Measurements from ENCODE around the gene TTC28. TPM values are rescaled to one million over a fixed set of nuclear protein-coding genes. Genes with fewer than 3 reads are reported as not detected.
"Not testable (repeated sequence)": the region's sequence is repeated elsewhere in the genome, so short reads cannot be mapped to it uniquely, and the experiment has no call there.

Gene TTC28
- total RNA-seq, 5 donors from 2014 or later (not counting 1 experiment from before 2014, with no cell fraction given) = 2.3 to 7.8 (median 3.0) TPM

DNA sequence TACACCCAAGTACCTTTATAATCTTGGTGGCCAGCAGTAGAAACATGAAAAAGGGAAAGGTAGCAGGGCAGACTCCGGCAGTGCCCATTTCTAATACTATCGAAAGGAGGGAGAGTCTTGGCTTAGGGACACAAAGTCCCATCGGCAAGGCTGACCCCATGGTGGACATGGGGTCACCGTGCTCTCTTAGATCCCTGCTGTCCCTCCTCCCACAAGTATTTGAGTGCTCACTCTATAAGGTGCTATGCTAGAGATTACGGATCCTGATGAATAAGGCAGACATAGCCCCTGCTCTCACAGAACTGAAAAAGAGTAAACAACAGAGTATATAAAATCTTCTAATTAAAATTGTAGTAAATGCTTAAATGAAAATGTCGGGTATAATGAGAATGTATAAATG lies 588.2 kb downstream of the TTC28 start:
- Mint-ChIP-seq H3K4me1 (no peaks in the 10 kb centered on the region), H3K27ac (no peak overlapping the region), H3K36me3 (no peaks in the 10 kb centered on the region), H3K4me3 (no peak overlapping the region), H3K9me3 (no peaks in the 10 kb centered on the region), H3K27me3 (no peaks in the 10 kb centered on the region)
- no peak overlapping the region for H3K4me3 ChIP-seq (ENCODE audit: control insufficient read depth in 1 of 2, extremely low read depth in 1 of 2, low read length in 1 of 2)
- ATAC-seq (replicated peaks in 1 of 4) (no peak), DNase-seq (no peak)
- ChIA-PET POLR2A (no interaction called here), CTCF (no interaction called here)
- WGBS (ENCODE audit: insufficient coverage) = 100% methylated on average over 2 of the region's 6 CpGs
- no peak overlapping the region for H3K27ac ChIP-seq (ENCODE audit: low read length)
- no peaks in the 10 kb centered on the region for H3K9me3 ChIP-seq
- no peaks in the 10 kb centered on the region for H3K27me3 ChIP-seq (replicated peaks in 1 of 2; ENCODE audit: control insufficient read depth in 2 of 2, extremely low read depth in 1 of 2, insufficient read depth in 2 of 2, low read length in 1 of 2)
- no peaks in the 10 kb centered on the region for H3K4me1 ChIP-seq (ENCODE audit: control insufficient read depth in 1 of 2, extremely low read depth in 1 of 2, insufficient read depth in 2 of 2, low read length in 2 of 2)
- H3K36me3 ChIP-seq (ENCODE audit: control insufficient read depth in 2 of 2, extremely low read depth in 1 of 2, insufficient read depth in 1 of 2, low read length in 1 of 2) = no peaks in the 10 kb centered on the region

DNA sequence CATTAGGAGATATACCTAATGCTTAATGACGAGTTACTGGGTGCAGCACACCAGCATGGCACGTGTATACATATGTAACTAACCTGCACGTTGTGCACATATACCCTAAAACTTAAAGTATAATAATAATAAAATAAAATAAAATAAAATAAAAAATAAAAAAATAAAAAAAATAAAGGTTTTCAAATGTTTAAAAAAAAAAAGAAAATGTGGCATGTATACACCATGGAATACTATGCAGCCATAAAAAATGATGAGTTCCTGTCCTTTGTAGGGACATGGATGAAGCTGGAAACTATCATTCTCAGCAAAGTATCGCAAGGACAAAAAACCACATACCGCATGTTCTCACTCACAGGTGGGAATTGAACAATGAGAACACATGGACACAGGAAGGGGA lies 590.1 kb downstream of the TTC28 start:
- CTCF ChIA-PET; H3K4me1 Mint-ChIP-seq; H3K4me3 ChIP-seq (ENCODE audit: control insufficient read depth in 1 of 2, extremely low read depth in 1 of 2, low read length in 1 of 2); H3K27ac Mint-ChIP-seq; H3K9me3 Mint-ChIP-seq; H3K27me3 ChIP-seq (replicated peaks in 1 of 2; ENCODE audit: control insufficient read depth in 2 of 2, extremely low read depth in 1 of 2, insufficient read depth in 2 of 2, low read length in 1 of 2); H3K36me3 ChIP-seq (ENCODE audit: control insufficient read depth in 2 of 2, extremely low read depth in 1 of 2, insufficient read depth in 1 of 2, low read length in 1 of 2); H3K27me3 Mint-ChIP-seq; H3K9me3 ChIP-seq; H3K4me3 Mint-ChIP-seq; ATAC-seq (replicated peaks in 1 of 4); H3K4me1 ChIP-seq (ENCODE audit: control insufficient read depth in 1 of 2, extremely low read depth in 1 of 2, insufficient read depth in 2 of 2, low read length in 2 of 2); H3K27ac ChIP-seq (ENCODE audit: low read length); POLR2A ChIA-PET; DNase-seq; H3K36me3 Mint-ChIP-seq: not testable (repeated sequence)
- no CpG with 5 or more reads among the region's 5 CpGs for WGBS (ENCODE audit: insufficient coverage)

DNA sequence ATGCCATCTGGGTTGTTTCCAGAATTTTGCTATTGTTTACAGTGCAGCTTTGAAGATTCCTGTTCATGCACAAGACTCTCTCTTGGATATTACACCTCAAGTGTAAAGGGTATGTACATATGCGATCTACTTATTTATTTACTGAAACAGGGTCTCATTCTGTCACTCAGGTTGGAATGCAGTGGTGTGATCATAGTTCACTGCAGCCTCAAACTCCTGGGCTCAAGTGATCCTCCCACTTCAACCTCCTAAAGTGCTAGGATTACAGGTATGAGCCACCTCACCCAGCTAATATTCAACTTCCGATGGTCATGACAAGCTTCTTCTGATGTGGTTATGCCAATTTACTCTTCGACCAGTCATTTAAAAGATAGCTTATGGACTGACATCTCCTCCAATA lies 602.5 kb downstream of the TTC28 start:
- Mint-ChIP-seq H3K27me3 (peaks cover 0 to 2% of the 10 kb centered on the region in 2 donors), H3K36me3 (no peaks in the 10 kb centered on the region), H3K9me3 (no peaks in the 10 kb centered on the region), H3K4me3 (no peak overlapping the region), H3K4me1 (no peaks in the 10 kb centered on the region), H3K27ac (no peak overlapping the region)
- no peaks in the 10 kb centered on the region for H3K36me3 ChIP-seq (ENCODE audit: control insufficient read depth in 2 of 2, extremely low read depth in 1 of 2, insufficient read depth in 1 of 2, low read length in 1 of 2)
- no peak overlapping the region for H3K27ac ChIP-seq (ENCODE audit: low read length)
- ATAC-seq (replicated peaks in 1 of 4) = no peak
- H3K4me3 ChIP-seq (ENCODE audit: control insufficient read depth in 1 of 2, extremely low read depth in 1 of 2, low read length in 1 of 2) = no peak overlapping the region
- H3K4me1 ChIP-seq (ENCODE audit: control insufficient read depth in 1 of 2, extremely low read depth in 1 of 2, insufficient read depth in 2 of 2, low read length in 2 of 2) = no peaks in the 10 kb centered on the region
- no peak for DNase-seq
- H3K9me3 ChIP-seq = no peaks in the 10 kb centered on the region
- peaks cover 0 to 4% of the 10 kb centered on the region in 2 experiments for H3K27me3 ChIP-seq (replicated peaks in 1 of 2; ENCODE audit: control insufficient read depth in 2 of 2, extremely low read depth in 1 of 2, insufficient read depth in 2 of 2, low read length in 1 of 2)
- CTCF ChIA-PET = no interaction called here
- POLR2A ChIA-PET = no interaction called here
- no CpG with 5 or more reads among the region's 3 CpGs for WGBS (ENCODE audit: insufficient coverage)

- 78% methylated on average over 3 of the region's 6 CpGs for WGBS (ENCODE audit: insufficient coverage)
- Mint-ChIP-seq H3K9me3 (no peaks in the 10 kb centered on the region), H3K36me3 (no peaks in the 10 kb centered on the region), H3K4me1 (no peaks in the 10 kb centered on the region), H3K27me3 (no peaks in the 10 kb centered on the region), H3K4me3 (no peak overlapping the region), H3K27ac (no peak overlapping the region)
- no peak overlapping the region for H3K27ac ChIP-seq (ENCODE audit: low read length)
- peaks cover 0 to 4% of the 10 kb centered on the region in 2 experiments for H3K27me3 ChIP-seq (replicated peaks in 1 of 2; ENCODE audit: control insufficient read depth in 2 of 2, extremely low read depth in 1 of 2, insufficient read depth in 2 of 2, low read length in 1 of 2)
- ATAC-seq (replicated peaks in 1 of 4) (no peak), DNase-seq (no peak)
- no peaks in the 10 kb centered on the region for H3K4me1 ChIP-seq (ENCODE audit: control insufficient read depth in 1 of 2, extremely low read depth in 1 of 2, insufficient read depth in 2 of 2, low read length in 2 of 2)
- ChIA-PET CTCF (no interaction called here), POLR2A (interaction anchor here in 1 of 2 donors (0.5 kb wide), 1 partner anchor 168 kb away, joined by 3 read pairs; no protein-coding TSS in a partner anchor)
- H3K9me3 ChIP-seq = no peaks in the 10 kb centered on the region
- H3K36me3 ChIP-seq (ENCODE audit: control insufficient read depth in 2 of 2, extremely low read depth in 1 of 2, insufficient read depth in 1 of 2, low read length in 1 of 2) = no peaks in the 10 kb centered on the region
- no peak overlapping the region for H3K4me3 ChIP-seq (ENCODE audit: control insufficient read depth in 1 of 2, extremely low read depth in 1 of 2, low read length in 1 of 2)
These were observed 604.2 kb downstream of the TTC28 start for GRCh38 chr22:28075358-28075981.

DNA sequence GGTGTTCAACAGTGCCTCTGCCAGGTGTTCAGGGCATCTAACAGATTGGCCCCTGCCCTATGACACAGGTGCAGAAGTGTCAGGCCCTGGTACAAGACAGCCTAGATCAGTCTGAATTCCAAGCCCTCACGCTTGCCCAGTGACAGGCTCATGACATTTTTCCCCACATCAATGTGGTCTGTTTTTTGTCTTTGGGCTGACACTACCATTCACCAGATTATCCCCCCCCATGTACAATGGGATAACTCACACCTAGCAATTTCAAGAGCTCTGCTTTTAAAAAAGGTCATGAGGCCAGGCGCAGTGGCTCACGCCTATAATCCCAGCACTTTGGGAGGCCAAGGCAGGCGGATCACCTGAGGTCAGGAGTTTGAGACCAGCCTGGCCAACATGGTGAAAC lies 605.1 kb downstream of the TTC28 start:
- no peaks in the 10 kb centered on the region for H3K9me3 ChIP-seq
- H3K27ac ChIP-seq (ENCODE audit: low read length) = no peak overlapping the region
- Mint-ChIP-seq H3K9me3 (no peaks in the 10 kb centered on the region), H3K27ac (no peak overlapping the region), H3K4me1 (no peaks in the 10 kb centered on the region), H3K27me3 (peaks cover 0 to 1% of the 10 kb centered on the region in 2 donors), H3K4me3 (no peak overlapping the region), H3K36me3 (no peaks in the 10 kb centered on the region)
- H3K4me3 ChIP-seq (ENCODE audit: control insufficient read depth in 1 of 2, extremely low read depth in 1 of 2, low read length in 1 of 2) = no peak overlapping the region
- H3K27me3 ChIP-seq (replicated peaks in 1 of 2; ENCODE audit: control insufficient read depth in 2 of 2, extremely low read depth in 1 of 2, insufficient read depth in 2 of 2, low read length in 1 of 2) = peaks cover 0 to 4% of the 10 kb centered on the region in 2 experiments
- no peaks in the 10 kb centered on the region for H3K36me3 ChIP-seq (ENCODE audit: control insufficient read depth in 2 of 2, extremely low read depth in 1 of 2, insufficient read depth in 1 of 2, low read length in 1 of 2)
- ChIA-PET CTCF (no interaction called here), POLR2A (no interaction called here)
- DNase-seq (no peak), ATAC-seq (replicated peaks in 1 of 4) (no peak)
- no peaks in the 10 kb centered on the region for H3K4me1 ChIP-seq (ENCODE audit: control insufficient read depth in 1 of 2, extremely low read depth in 1 of 2, insufficient read depth in 2 of 2, low read length in 2 of 2)
- 100% methylated on average over 2 of the region's 4 CpGs for WGBS (ENCODE audit: insufficient coverage)

GRCh38 chr22:28072066-28072465 lies 607.6 kb downstream of the TTC28 start:
- H3K4me3 Mint-ChIP-seq = no peak overlapping the region
- H3K27me3 Mint-ChIP-seq = peaks cover 0 to 4% of the 10 kb centered on the region in 2 donors
- POLR2A ChIA-PET = no interaction called here

GRCh38 chr22:28068826-28069225 lies 610.8 kb downstream of the TTC28 start:
- Mint-ChIP-seq H3K9me3 (no peaks in the 10 kb centered on the region), H3K4me1 (no peaks in the 10 kb centered on the region), H3K36me3 (no peaks in the 10 kb centered on the region), H3K27me3 (peaks cover 0 to 16% of the 10 kb centered on the region in 2 donors), H3K4me3 (no peak overlapping the region), H3K27ac (no peak overlapping the region)
- no peak for ATAC-seq (replicated peaks in 1 of 4)
- no peaks in the 10 kb centered on the region for H3K36me3 ChIP-seq (ENCODE audit: control insufficient read depth in 2 of 2, extremely low read depth in 1 of 2, insufficient read depth in 1 of 2, low read length in 1 of 2)
- no CpG with 5 or more reads among the region's 2 CpGs for WGBS (ENCODE audit: insufficient coverage)
- no peak overlapping the region for H3K4me3 ChIP-seq (ENCODE audit: control insufficient read depth in 1 of 2, extremely low read depth in 1 of 2, low read length in 1 of 2)
- peaks cover 0 to 7% of the 10 kb centered on the region in 2 experiments for H3K27me3 ChIP-seq (replicated peaks in 1 of 2; ENCODE audit: control insufficient read depth in 2 of 2, extremely low read depth in 1 of 2, insufficient read depth in 2 of 2, low read length in 1 of 2)
- no peak for DNase-seq
- H3K4me1 ChIP-seq (ENCODE audit: control insufficient read depth in 1 of 2, extremely low read depth in 1 of 2, insufficient read depth in 2 of 2, low read length in 2 of 2) = no peaks in the 10 kb centered on the region
- ChIA-PET CTCF (no interaction called here), POLR2A (no interaction called here)
- H3K27ac ChIP-seq (ENCODE audit: low read length) = no peak overlapping the region
- H3K9me3 ChIP-seq = no peaks in the 10 kb centered on the region

More at GRCh38 chr22:28072066-28072465, 607.6 kb downstream of the TTC28 start:
- Histone ChIP-seq H3K4me1 (ENCODE audit: control insufficient read depth in 1 of 2, extremely low read depth in 1 of 2, insufficient read depth in 2 of 2, low read length in 2 of 2) (no peaks in the 10 kb centered on the region), H3K27ac (ENCODE audit: low read length) (no peak overlapping the region), H3K36me3 (ENCODE audit: control insufficient read depth in 2 of 2, extremely low read depth in 1 of 2, insufficient read depth in 1 of 2, low read length in 1 of 2) (no peaks in the 10 kb centered on the region), H3K4me3 (ENCODE audit: control insufficient read depth in 1 of 2, extremely low read depth in 1 of 2, low read length in 1 of 2) (no peak overlapping the region), H3K27me3 (replicated peaks in 1 of 2; ENCODE audit: control insufficient read depth in 2 of 2, extremely low read depth in 1 of 2, insufficient read depth in 2 of 2, low read length in 1 of 2) (peaks cover 0 to 4% of the 10 kb centered on the region in 2 experiments), H3K9me3 (no peaks in the 10 kb centered on the region)
- Mint-ChIP-seq H3K27ac (no peak overlapping the region), H3K36me3 (no peaks in the 10 kb centered on the region), H3K4me1 (no peaks in the 10 kb centered on the region), H3K9me3 (no peaks in the 10 kb centered on the region)
- 100% methylated on average over 1 of the region's 3 CpGs for WGBS (ENCODE audit: insufficient coverage)
- ATAC-seq (replicated peaks in 1 of 4) (no peak), DNase-seq (no peak)
- CTCF ChIA-PET = interaction anchor here in 1 of 2 donors (0.7 kb wide), 1 partner anchor 660 kb away, joined by 5 read pairs; no protein-coding TSS in a partner anchor

Measured in T-cell (primary cell).